HG03558 (cell line): ENCODE measurements around the gene SLC36A4.
"Not testable (repeated sequence)": the region's sequence is repeated elsewhere in the genome, so short reads cannot be mapped to it uniquely, and the experiment has no call there.

ENCODE experiments used
- ATAC-seq: cut with Tn5 transposase; IDR thresholded peaks from one replicate; pipeline ENCODE4 v1.9.1; 2021; ENCODE audit warnings: moderate number of reproducible peaks; ENCODE audit not compliant: unreplicated experiment; ENCODE audit errors: extremely low read depth

SLC36A4 gene

GRCh38 chr11:93128574-93128973 is 69.2 kb downstream of the SLC36A4 start:
- ATAC-seq: no peak

- ATAC-seq: no peak
These were observed 74.4 kb downstream of the SLC36A4 start for GRCh38 chr11:93123351-93123898.

GRCh38 chr11:93122535-93123235 is 75.1 kb downstream of the SLC36A4 start:
- no peak for ATAC-seq

- no peak for ATAC-seq
These were observed 79.5 kb downstream of the SLC36A4 start for GRCh38 chr11:93118276-93118675.

GRCh38 chr11:93117565-93117964 is 80.2 kb downstream of the SLC36A4 start:
- no peak for ATAC-seq

GRCh38 chr11:93116641-93117441 is 81.0 kb downstream of the SLC36A4 start:
- ATAC-seq: no peak

- no peak for ATAC-seq
These were observed 83.5 kb downstream of the SLC36A4 start for GRCh38 chr11:93114304-93114703.

GRCh38 chr11:93113824-93114223 is 84.0 kb downstream of the SLC36A4 start:
- no peak for ATAC-seq

GRCh38 chr11:93111147-93111546 is 86.6 kb downstream of the SLC36A4 start:
- not testable (repeated sequence) for ATAC-seq

GRCh38 chr11:93100211-93100610 is 97.6 kb downstream of the SLC36A4 start:
- ATAC-seq: no peak

- ATAC-seq: no peak
These were observed 98.0 kb downstream of the SLC36A4 start for GRCh38 chr11:93099806-93100205.
